ENCODE measurements around the gene PCP2.

The PCP2 gene

DNA sequence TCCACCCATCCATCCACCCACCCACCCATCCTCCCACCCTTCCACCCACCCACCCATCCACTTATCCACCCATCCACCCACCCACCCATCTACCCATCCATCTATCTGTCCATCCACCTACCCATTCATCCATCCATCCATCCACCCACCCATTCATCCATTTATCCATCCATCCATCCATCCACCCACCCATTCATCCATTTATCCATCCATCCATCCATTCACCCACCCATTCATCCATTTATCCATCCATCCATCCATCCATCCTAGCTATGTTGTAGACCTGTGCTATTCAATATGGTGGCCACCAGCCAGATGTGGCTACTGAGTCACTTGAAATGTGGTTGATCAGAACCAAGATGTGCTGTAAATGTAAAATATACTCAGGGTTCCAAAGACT lies 32.8 kb downstream of the PCP2 start:
- no peak for DNase-seq

DNA sequence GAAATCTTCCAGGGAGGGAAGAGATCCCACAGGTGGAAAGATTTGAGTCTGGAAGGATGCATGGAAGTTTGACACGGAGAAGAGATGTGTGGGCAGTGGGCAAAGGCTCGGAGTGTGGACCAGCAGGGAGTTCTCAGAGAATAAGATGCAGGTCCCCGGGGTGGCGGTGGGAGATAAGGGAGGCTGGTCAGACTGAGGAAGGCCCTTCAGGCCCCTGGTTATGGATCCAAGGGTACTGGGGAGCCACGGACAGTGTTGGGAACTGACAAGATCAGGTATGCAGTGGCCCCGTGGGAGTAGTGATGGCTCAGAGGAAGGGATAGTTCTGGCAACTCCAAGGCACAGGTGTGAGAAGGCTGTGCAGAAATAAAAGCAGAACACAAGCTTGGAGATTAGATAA lies 35.3 kb downstream of the PCP2 start:
- no peak for DNase-seq

DNA sequence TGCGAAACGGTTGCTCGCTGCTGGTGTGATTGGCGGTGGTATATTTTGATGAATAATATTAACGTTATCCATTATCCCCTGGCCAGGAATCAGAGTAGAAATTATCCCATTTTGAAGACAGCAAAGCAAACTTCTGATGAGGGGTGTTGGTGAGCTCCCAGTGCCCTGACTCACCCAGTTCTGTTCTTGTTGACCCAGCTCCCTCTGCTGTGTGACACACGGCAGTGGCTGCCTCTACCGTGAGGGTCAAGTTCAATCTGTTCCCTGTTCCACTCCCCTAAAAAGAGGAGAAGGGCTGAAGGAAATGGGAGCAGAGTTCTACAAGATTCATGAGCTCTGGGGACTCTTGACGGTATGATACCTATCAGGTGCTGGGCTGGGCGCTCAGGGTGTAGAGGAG lies 35.8 kb downstream of the PCP2 start:
- no peak for DNase-seq

- no peak for DNase-seq
Measured at GRCh38 chr19:7596211-7596937, 37.1 kb downstream of the PCP2 start.

- peak in 21 of 56 donors; percentile 4 to 72 (median 22) for DNase-seq
Measured at GRCh38 chr19:7595466-7596133, 37.9 kb downstream of the PCP2 start, which contains the start of gene CAMSAP3. Gene CAMSAP3, plus strand, starts transcription at chr19:7595863. Its CDS starts 140 bp downstream, at chr19:7596003.

DNA sequence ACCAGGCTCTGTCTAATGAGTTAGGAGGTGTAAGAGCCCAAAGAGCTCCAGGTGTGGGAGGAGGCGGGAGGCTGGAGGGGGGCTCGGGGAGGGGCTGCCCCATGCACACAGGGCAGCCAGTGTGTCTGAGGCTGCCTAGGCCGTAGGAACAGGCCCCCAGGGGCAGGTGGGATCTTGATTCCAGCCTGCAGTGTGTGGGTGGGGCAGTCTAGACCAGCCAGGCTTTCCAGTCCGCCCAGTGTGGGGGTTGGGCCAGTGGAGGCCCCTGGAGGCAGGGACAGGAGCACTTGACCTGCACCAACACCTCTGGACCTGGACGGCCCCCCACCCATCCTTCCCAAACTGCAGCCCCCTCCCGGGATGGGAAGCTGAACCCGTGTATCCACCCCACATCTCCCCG lies 43.3 kb downstream of the PCP2 start:
- no peak for DNase-seq

GRCh38 chr19:7589822-7590221 lies 43.7 kb downstream of the PCP2 start:
- DNase-seq = no peak

DNA sequence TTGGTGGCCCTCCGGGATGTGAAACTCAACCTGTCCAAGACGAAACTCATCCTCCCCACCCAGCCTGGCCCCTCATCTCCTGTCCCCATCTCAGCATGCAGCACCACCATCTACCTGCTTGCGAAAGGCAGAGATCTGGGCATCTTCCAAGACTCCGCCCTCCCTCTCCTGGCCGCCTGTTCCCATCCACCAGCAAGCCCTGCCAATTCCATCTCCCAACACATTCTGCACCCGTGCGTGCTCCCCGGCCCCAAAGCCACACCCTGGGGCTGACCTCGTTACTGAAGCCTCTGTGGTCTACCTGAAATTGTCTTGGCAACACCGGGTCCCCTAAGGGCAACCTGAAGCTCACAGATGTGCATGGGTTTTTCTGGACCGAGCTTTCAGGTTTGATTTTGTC lies 51.1 kb downstream of the PCP2 start:
- DNase-seq = no peak

Data from nucleus accumbens (tissue), 56 donors.